EL (cell line): Measurements from ENCODE around the gene GNA14.
"Not testable (repeated sequence)": the region's sequence is repeated elsewhere in the genome, so short reads cannot be mapped to it uniquely, and the experiment has no call there.

ENCODE experiments used
- DNase-seq: peaks from one replicate; pipeline ENCODE4 v3.0.0-alpha.2; 2016

GNA14 gene

DNA sequence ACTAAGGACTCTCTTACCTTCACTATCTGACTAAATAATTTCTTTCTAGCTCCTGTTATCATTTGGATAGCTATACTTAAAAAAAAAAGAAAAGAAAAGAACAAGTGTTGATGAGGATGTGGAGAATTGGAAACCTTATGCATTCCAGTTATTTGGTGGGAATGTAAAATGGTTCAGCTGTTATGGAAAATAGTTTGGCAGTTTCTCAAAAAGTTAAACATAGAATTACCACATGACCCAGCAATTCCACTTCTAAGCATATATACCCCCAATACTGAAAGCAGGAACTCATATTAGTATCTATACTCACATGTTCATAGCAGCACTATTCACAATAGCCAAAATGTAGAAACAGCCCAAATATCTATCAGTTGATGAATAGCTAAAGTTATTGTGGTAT lies 61.1 kb downstream of the GNA14 start:
- no peak for DNase-seq

GRCh38 chr9:77586591-77586990 lies 61.5 kb downstream of the GNA14 start:
- no peak for DNase-seq

DNA sequence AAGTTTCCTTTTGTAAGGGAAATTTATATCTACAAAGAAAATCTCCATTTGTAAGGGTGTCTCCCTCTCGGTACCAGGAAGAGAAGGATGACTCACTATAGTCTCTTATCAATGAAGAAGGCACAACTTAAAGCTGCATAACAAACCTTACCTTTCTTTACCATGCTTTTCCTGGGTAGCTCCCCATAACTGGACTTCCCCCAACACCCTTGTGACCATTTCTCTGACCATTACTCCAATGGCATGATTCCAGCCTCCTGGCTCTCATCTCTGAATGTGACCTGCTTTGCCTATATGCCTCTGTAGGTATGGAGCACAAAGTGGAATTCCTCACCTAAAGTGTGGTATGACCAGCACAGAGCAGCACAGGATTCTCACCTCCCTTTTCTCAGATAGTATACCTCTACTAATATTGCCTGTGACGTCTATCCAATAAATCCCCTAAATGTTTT lies 62.8 kb downstream of the GNA14 start:
- DNase-seq, result no peak

DNA sequence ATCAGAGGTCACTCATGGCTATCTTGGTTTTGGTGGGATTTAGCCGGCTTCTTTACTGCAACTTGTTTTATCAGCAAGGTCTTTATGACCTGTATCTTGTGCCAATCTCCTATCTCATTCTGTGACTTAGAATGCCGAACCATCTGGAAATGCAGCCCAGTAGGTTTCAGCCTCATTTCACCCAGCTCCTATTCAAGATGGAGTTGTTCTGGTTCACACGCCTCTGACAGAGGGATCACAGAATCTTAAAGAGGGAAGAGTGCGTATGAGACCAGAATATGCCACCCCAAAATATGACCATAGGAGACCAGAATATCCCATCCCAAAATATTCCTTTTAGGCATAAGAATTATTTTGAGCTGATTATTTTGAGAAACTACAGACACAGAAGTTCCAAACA lies 63.2 kb downstream of the GNA14 start:
- not testable (repeated sequence) for DNase-seq

DNA sequence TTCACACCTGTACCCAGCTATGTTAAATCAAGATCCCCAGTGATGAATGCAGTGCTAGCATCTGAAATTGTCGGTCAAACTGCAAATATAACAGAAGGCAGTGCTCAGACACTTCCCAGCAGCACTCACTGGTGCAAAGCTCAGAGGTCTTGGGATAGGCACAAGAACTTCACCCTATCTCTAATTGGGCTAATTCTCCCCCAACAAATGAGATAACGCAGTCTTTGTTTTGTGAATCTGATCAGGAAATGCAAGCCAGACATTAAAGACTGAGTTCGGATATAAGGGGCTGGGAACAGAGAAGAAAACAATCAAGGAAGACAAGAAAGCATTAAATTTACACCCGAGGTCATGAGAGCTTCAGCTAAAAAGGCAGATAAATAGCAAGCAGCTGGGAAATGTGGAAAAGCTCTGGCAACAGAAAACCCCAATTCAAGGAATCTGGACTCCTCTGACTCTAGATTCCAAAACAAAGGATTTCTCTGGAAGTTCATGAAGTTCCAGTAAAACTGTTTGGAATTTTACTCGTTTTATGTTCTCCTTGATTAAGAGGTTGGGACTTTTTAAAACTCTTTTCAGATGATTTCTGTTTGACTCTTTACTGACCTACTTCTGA lies 65.1 kb downstream of the GNA14 start:
- no peak for DNase-seq

DNA sequence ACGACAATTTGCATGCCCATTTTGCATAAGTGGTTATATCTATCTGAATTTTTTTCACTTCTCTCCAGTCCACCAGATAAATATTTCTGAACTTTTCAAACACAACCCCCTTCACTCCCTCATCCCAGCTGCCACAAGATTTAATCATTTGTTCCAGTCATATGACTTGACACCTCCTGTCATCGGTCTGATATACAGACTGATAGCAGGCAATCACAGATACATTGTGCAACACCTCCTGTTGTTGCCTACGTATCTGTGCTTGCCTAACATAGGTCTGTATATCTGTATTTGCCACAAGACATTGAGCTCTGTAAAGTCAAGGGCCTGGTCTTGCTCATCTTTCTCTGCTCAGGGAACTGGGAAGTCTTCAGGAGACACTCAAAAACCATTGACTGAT lies 65.6 kb downstream of the GNA14 start:
- no peak for DNase-seq

GRCh38 chr9:77575785-77576184 lies 72.3 kb downstream of the GNA14 start:
- DNase-seq, result peak; percentile 22

DNA sequence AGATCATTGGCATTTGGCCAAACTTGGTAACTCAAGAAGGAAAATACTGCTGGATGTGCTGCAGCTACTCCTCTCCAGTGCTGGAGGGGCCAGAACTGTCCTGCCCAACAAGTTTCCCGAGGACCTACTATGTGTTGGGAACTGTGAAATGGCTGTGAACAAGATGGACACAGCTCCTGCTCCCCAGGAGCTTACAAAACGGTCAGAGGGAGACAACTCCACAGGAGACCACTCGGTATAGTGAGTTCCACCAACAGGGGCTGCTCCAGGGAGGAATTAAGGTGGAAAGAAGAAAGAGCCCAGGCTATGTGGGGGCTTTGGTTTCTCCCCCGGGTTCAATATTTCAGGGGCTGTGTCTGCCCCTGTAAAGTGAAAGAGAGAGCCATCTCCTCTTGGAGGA lies 78.8 kb downstream of the GNA14 start:
- no peak for DNase-seq

DNA sequence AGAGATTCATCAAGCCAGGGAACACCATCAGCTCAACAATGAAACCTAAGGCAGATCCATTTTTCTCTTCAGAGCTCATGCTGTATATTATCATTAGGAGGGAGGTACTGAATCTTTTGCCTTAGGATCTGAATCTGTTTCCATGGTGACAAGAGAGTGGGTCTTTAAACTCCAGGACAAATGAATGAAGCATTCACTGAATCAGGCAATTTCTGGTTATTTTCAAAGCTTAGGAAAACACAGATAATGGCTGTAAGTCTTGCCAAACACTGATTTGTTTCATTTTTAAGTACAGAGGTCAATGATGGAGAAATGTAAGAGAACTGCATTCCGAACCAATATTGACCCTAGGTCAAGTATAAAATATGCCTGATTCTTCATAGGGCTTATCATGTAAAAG lies 84.9 kb downstream of the GNA14 start:
- no peak for DNase-seq

DNA sequence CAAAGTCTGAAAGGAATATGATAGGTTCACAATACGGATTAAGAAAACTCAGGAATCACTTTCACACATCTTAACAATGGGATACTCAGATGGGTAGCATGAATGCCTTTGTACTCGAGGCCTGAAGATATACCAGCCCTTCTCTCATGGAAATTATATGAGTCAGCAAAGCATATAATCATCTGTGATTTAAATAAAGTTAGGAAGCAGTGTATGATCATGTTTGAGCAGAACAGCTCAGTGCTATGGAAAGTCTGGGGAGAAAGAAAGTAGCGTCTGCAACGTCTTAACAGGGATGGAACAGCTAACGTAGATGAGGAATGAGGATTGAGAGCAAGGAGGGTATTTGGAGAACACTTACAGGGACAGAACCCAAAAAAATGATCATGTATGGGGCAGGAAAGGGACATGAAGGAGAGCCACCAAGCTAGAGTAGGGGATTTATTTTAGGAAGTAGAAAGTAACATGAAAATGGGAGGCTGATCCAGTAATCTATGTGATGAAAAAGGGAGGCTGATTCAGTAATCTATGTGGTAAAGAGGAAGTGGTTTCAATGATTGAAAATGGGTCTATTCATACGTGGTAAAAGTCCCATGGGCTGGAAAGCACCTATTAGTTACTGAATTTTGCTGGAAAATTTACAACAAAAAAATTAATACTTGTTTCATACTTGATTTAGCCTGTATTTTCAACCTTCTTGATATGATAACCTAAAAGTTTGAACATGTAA lies 85.9 kb downstream of the GNA14 start:
- DNase-seq, result no peak

GRCh38 chr9:77561331-77562018 lies 86.6 kb downstream of the GNA14 start:
- DNase-seq, result no peak

- DNase-seq, result no peak
Observed at GRCh38 chr9:77556396-77556795, 91.7 kb downstream of the GNA14 start.

GRCh38 chr9:77554586-77555105 lies 93.5 kb downstream of the GNA14 start:
- DNase-seq, result no peak

GRCh38 chr9:77547106-77547730 lies 100.9 kb downstream of the GNA14 start:
- no peak for DNase-seq

DNA sequence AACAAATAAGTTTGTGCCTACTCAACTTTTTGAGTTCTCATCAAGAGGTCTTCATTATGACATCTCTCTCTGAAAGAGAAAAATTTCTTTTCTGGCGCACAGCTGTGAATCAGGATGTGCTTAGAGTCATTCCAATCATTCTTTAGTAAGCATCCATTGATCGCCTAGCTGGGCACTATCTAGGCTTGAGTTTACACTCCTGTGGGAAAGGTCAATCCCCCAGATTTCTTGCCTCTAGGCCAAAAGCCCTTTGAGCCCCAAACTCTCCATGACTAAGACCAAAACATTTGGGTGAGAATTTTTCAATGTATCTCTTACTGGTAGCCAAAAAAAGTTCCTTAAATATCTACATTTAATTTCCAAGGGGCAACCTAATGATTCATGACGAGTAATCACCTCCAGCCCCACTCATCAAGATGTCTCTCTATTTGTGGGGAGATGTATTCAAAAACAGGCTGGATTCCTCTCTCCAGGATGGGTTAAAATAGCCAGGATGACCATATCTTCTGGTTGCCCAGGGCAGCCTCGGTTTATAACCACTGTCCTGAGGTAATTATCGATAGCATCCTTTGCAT lies 101.7 kb downstream of the GNA14 start:
- DNase-seq, result peak; percentile 81

GRCh38 chr9:77544546-77544945 lies 103.6 kb downstream of the GNA14 start:
- peak; percentile 60 for DNase-seq

DNA sequence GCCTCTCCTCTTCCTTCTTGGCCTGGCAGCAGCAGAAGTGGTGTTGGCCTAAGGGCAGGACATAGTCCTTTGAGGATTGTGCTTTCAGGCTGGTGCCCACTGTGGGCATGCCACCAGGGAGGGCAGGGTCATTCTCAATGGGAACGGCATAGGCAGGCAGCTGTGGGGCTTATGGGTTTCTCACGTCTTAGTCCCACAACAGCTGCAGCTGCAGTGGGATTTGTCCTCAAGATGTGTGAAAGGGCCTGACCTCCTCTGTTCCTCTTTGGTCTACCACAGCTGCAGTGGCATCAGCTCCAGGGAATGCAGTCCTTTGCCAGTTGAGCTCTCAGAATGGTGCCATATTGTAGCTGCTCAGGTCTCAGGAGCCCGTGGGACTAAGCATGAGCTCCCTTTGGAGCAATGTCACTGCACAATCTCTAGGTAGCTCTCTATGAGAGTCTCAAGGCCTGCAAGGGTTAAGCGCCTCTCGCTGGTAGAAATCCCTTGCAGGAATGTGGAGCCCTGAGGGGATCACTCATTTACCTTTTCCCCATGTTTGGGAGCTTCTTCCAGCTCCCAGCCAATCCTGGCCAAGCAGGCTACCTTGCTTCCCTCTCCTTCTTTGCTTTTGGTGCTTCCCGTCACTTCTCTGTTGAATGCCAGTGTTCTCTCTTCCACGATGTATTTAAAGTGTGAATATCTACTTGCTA lies 104.8 kb downstream of the GNA14 start:
- DNase-seq, result no peak

GRCh38 chr9:77541600-77541999 lies 106.5 kb downstream of the GNA14 start:
- no peak for DNase-seq

DNA sequence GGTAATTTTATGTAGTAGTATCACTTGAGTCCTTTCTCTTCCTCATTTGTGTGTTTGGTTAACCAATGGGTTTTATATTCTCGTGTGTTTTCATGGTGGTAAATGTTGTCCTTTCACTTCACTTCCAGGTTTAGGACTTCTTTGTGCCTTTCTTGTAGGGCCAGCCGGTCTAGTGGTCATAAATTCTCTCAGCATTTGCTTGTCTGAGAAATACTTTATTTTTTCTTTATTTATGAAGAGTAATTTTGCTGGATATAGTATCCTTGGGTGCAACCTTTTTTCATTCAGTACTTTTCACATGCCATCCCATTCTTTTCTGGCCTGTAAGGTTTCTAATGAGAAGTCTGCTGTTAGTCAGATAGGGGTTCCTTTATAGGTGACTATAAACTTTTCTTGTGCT lies 107.1 kb downstream of the GNA14 start:
- no peak for DNase-seq

GRCh38 chr9:77534376-77535057 lies 113.6 kb downstream of the GNA14 start:
- no peak for DNase-seq

DNA sequence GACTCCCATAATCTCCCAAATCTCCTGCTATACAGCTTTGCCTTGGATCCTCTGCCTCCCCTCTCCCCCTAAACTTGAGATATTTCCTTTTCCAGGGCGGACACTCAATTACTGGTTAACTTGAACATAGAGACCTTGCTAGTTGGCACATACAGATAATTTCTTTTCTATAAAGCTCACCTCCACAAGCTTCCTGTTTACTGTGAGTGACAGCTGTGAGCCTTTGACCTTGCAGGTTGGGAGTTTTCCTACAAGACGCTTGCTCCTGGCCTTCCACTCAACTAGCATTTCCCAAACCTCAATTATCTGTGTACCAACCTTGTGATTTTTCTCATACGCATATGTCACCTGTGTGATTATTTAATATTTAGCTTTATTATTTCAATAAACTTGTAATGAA lies 114.5 kb downstream of the GNA14 start:
- no peak for DNase-seq

GRCh38 chr9:77532607-77533006 lies 115.5 kb downstream of the GNA14 start:
- no peak for DNase-seq
